GM19452 (cell line): ENCODE measurements around the gene CLEC3B.
"Not testable (repeated sequence)": the region's sequence is repeated elsewhere in the genome, so short reads cannot be mapped to it uniquely, and the experiment has no call there.

Source experiments
- ATAC-seq: cut with Tn5 transposase; IDR thresholded peaks from one replicate; pipeline ENCODE4 v1.9.1; 2021; ENCODE audit not compliant: unreplicated experiment

Gene CLEC3B

GRCh38 chr3:45026038-45026437 is at the start of gene CLEC3B:
TSS of gene CLEC3B (plus strand) at chr3:45026303. CDS start at chr3:45026363, 60 bp downstream.
- no peak for ATAC-seq

GRCh38 chr3:44981220-44981619 is 44.9 kb upstream of the CLEC3B start:
- no peak for ATAC-seq

- no peak for ATAC-seq
These were observed 44.4 kb upstream of the CLEC3B start for GRCh38 chr3:44981751-44982150.

- ATAC-seq, result no peak
These were observed 43.3 kb upstream of the CLEC3B start for GRCh38 chr3:44982817-44983216.

GRCh38 chr3:44983484-44983941 is 42.6 kb upstream of the CLEC3B start:
- ATAC-seq, result no peak

GRCh38 chr3:44984335-44984734 is 41.8 kb upstream of the CLEC3B start:
- ATAC-seq, result no peak

- ATAC-seq, result not testable (repeated sequence)
These were observed 39.8 kb upstream of the CLEC3B start for GRCh38 chr3:44986330-44986729.

- no peak for ATAC-seq
These were observed 38.8 kb upstream of the CLEC3B start for GRCh38 chr3:44987332-44987731.

- no peak for ATAC-seq
These were observed 38.0 kb upstream of the CLEC3B start for GRCh38 chr3:44988073-44988472.

- no peak for ATAC-seq
These were observed 37.0 kb upstream of the CLEC3B start for GRCh38 chr3:44989141-44989540.

GRCh38 chr3:44989636-44990373 is 36.3 kb upstream of the CLEC3B start:
- no peak for ATAC-seq

GRCh38 chr3:44991326-44991725 is 34.8 kb upstream of the CLEC3B start:
- no peak for ATAC-seq

GRCh38 chr3:44992555-44993470 is 33.3 kb upstream of the CLEC3B start:
- ATAC-seq, result no peak

- ATAC-seq, result no peak
These were observed 32.5 kb upstream of the CLEC3B start for GRCh38 chr3:44993471-44994205.

- ATAC-seq, result no peak
These were observed 30.8 kb upstream of the CLEC3B start for GRCh38 chr3:44995142-44995770.

GRCh38 chr3:44996556-44996969 is 29.5 kb upstream of the CLEC3B start:
- ATAC-seq, result no peak

- ATAC-seq, result no peak
These were observed 26.3 kb upstream of the CLEC3B start for GRCh38 chr3:44999782-45000181.

GRCh38 chr3:45000823-45001222 is 25.3 kb upstream of the CLEC3B start:
- ATAC-seq, result no peak

GRCh38 chr3:45001738-45002137 is 24.4 kb upstream of the CLEC3B start:
- ATAC-seq, result no peak

GRCh38 chr3:45002139-45002660 is 23.9 kb upstream of the CLEC3B start:
- ATAC-seq, result no peak

GRCh38 chr3:45002720-45003119 is 23.4 kb upstream of the CLEC3B start:
- ATAC-seq, result no peak
